ENCODE results near the gene HERC2. TPM values are rescaled to one million over a fixed set of nuclear protein-coding genes. Genes with fewer than 3 reads are reported as not detected.
"Not testable (repeated sequence)": the region's sequence is repeated elsewhere in the genome, so short reads cannot be mapped to it uniquely, and the experiment has no call there.

Gene HERC2
- total and polyA plus RNA-seq, 2 donors, result 37.9 to 50.1 TPM

- H3K4me1 ChIP-seq (ENCODE audit: insufficient read depth); DNase-seq (ENCODE audit: extremely low spot score); H3K4me3 ChIP-seq (ENCODE audit: low read depth, low read length); H3K27ac ChIP-seq (ENCODE audit: low read depth); H3K36me3 ChIP-seq (ENCODE audit: insufficient read depth): not testable (repeated sequence)
- WGBS, result 78% methylated on average over 9 of the region's 9 CpGs
Measured at GRCh38 chr15:28137408-28138039, 184.5 kb downstream of the HERC2 start.

- not testable (repeated sequence) for DNase-seq (ENCODE audit: extremely low spot score); H3K27ac ChIP-seq (ENCODE audit: low read depth); H3K36me3 ChIP-seq (ENCODE audit: insufficient read depth); H3K4me1 ChIP-seq (ENCODE audit: insufficient read depth); H3K4me3 ChIP-seq (ENCODE audit: low read depth, low read length)
- 75% methylated on average over 6 of the region's 6 CpGs for WGBS
Measured at GRCh38 chr15:28136236-28136904, 185.6 kb downstream of the HERC2 start.

- Histone ChIP-seq H3K27ac (ENCODE audit: low read depth) (no peak overlapping the region), H3K4me3 (ENCODE audit: low read depth, low read length) (no peak overlapping the region), H3K36me3 (ENCODE audit: insufficient read depth) (no peaks in the 10 kb centered on the region), H3K4me1 (ENCODE audit: insufficient read depth) (no peaks in the 10 kb centered on the region)
- no peak for DNase-seq (ENCODE audit: extremely low spot score)
Measured at GRCh38 chr15:28133281-28133680, 188.7 kb downstream of the HERC2 start.

- no peak overlapping the region for H3K27ac ChIP-seq (ENCODE audit: low read depth)
- no peaks in the 10 kb centered on the region for H3K4me1 ChIP-seq (ENCODE audit: insufficient read depth)
- no peak overlapping the region for H3K4me3 ChIP-seq (ENCODE audit: low read depth, low read length)
- DNase-seq (ENCODE audit: extremely low spot score), result no peak
- no peaks in the 10 kb centered on the region for H3K36me3 ChIP-seq (ENCODE audit: insufficient read depth)
- 87% methylated on average over 21 of the region's 21 CpGs for WGBS
Measured at GRCh38 chr15:28132524-28133275, 189.3 kb downstream of the HERC2 start.

- Histone ChIP-seq H3K4me3 (ENCODE audit: low read depth, low read length) (no peak overlapping the region), H3K36me3 (ENCODE audit: insufficient read depth) (no peaks in the 10 kb centered on the region), H3K4me1 (ENCODE audit: insufficient read depth) (no peaks in the 10 kb centered on the region), H3K27ac (ENCODE audit: low read depth) (no peak overlapping the region)
- no peak for DNase-seq (ENCODE audit: extremely low spot score)
- 88% methylated on average over 13 of the region's 13 CpGs for WGBS
Measured at GRCh38 chr15:28131946-28132345, 190.0 kb downstream of the HERC2 start.

GRCh38 chr15:28131400-28131799 is 190.6 kb downstream of the HERC2 start:
- H3K4me1 ChIP-seq (ENCODE audit: insufficient read depth), result no peaks in the 10 kb centered on the region
- H3K36me3 ChIP-seq (ENCODE audit: insufficient read depth), result no peaks in the 10 kb centered on the region
- no peak for DNase-seq (ENCODE audit: extremely low spot score)
- 97% methylated on average over 13 of the region's 13 CpGs for WGBS
- no peak overlapping the region for H3K4me3 ChIP-seq (ENCODE audit: low read depth, low read length)
- H3K27ac ChIP-seq (ENCODE audit: low read depth), result no peak overlapping the region

GRCh38 chr15:28130651-28131050 is 191.3 kb downstream of the HERC2 start:
- Histone ChIP-seq H3K4me3 (ENCODE audit: low read depth, low read length) (no peak overlapping the region), H3K36me3 (ENCODE audit: insufficient read depth) (no peaks in the 10 kb centered on the region)
- WGBS, result 96% methylated on average over 7 of the region's 7 CpGs

GRCh38 chr15:28129231-28129848 is 192.6 kb downstream of the HERC2 start:
- no peak for DNase-seq (ENCODE audit: extremely low spot score)
- Histone ChIP-seq H3K4me3 (ENCODE audit: low read depth, low read length) (no peak overlapping the region), H3K27ac (ENCODE audit: low read depth) (no peak overlapping the region), H3K4me1 (ENCODE audit: insufficient read depth) (no peaks in the 10 kb centered on the region), H3K36me3 (ENCODE audit: insufficient read depth) (no peaks in the 10 kb centered on the region)
- 95% methylated on average over 9 of the region's 9 CpGs for WGBS

More at GRCh38 chr15:28130651-28131050, 191.3 kb downstream of the HERC2 start:
- H3K4me1 ChIP-seq (ENCODE audit: insufficient read depth), result no peaks in the 10 kb centered on the region
- no peak for DNase-seq (ENCODE audit: extremely low spot score)
- H3K27ac ChIP-seq (ENCODE audit: low read depth), result no peak overlapping the region

GRCh38 chr15:28128031-28128430 is 193.9 kb downstream of the HERC2 start:
- Histone ChIP-seq H3K4me1 (ENCODE audit: insufficient read depth) (no peaks in the 10 kb centered on the region), H3K4me3 (ENCODE audit: low read depth, low read length) (no peak overlapping the region), H3K36me3 (ENCODE audit: insufficient read depth) (no peaks in the 10 kb centered on the region), H3K27ac (ENCODE audit: low read depth) (no peak overlapping the region)
- 84% methylated on average over 11 of the region's 11 CpGs for WGBS
- no peak for DNase-seq (ENCODE audit: extremely low spot score)

GRCh38 chr15:28127036-28127435 is 194.9 kb downstream of the HERC2 start:
- no peak overlapping the region for H3K27ac ChIP-seq (ENCODE audit: low read depth)
- no peak overlapping the region for H3K4me3 ChIP-seq (ENCODE audit: low read depth, low read length)
- no peaks in the 10 kb centered on the region for H3K4me1 ChIP-seq (ENCODE audit: insufficient read depth)
- WGBS, result 82% methylated on average over 11 of the region's 11 CpGs
- no peak for DNase-seq (ENCODE audit: extremely low spot score)
- H3K36me3 ChIP-seq (ENCODE audit: insufficient read depth), result no peaks in the 10 kb centered on the region

GRCh38 chr15:28125673-28126651 is 196.0 kb downstream of the HERC2 start:
- no peak overlapping the region for H3K4me3 ChIP-seq (ENCODE audit: low read depth, low read length)

GRCh38 chr15:28124841-28125240 is 197.1 kb downstream of the HERC2 start:
- peaks cover 2% of the 10 kb centered on the region for H3K36me3 ChIP-seq (ENCODE audit: insufficient read depth)
- H3K27ac ChIP-seq (ENCODE audit: low read depth), result no peak overlapping the region
- DNase-seq (ENCODE audit: extremely low spot score), result no peak
- WGBS, result 90% methylated on average over 10 of the region's 10 CpGs
- no peak overlapping the region for H3K4me3 ChIP-seq (ENCODE audit: low read depth, low read length)
- no peaks in the 10 kb centered on the region for H3K4me1 ChIP-seq (ENCODE audit: insufficient read depth)

More at GRCh38 chr15:28125673-28126651, 196.0 kb downstream of the HERC2 start:
- 73% methylated on average over 17 of the region's 17 CpGs for WGBS
- no peaks in the 10 kb centered on the region for H3K4me1 ChIP-seq (ENCODE audit: insufficient read depth)
- DNase-seq (ENCODE audit: extremely low spot score), result no peak
- H3K36me3 ChIP-seq (ENCODE audit: insufficient read depth), result no peaks in the 10 kb centered on the region
- no peak overlapping the region for H3K27ac ChIP-seq (ENCODE audit: low read depth)
